ENCODE results near the gene HCAR2. TPM values are rescaled to one million over a fixed set of nuclear protein-coding genes. Genes with fewer than 3 reads are reported as not detected.

Gene HCAR2
- total and polyA plus RNA-seq, 2 of the 13 experiments (the other 11 are each of a cell fraction or from before 2014, with no cell fraction given), result 0.09 to 5.6 TPM

GRCh38 chr12:122752464-122753318 is 49.5 kb upstream of the HCAR2 start, which contains the start of gene DENR (continued):
- TF ChIP-seq KIAA2018 (CRISPR knock-in tag; IDR thresholded peaks at IDR 0.05; ENCODE audit: borderline replicate concordance), result no peak
- TF ChIP-seq, protein P1, sequence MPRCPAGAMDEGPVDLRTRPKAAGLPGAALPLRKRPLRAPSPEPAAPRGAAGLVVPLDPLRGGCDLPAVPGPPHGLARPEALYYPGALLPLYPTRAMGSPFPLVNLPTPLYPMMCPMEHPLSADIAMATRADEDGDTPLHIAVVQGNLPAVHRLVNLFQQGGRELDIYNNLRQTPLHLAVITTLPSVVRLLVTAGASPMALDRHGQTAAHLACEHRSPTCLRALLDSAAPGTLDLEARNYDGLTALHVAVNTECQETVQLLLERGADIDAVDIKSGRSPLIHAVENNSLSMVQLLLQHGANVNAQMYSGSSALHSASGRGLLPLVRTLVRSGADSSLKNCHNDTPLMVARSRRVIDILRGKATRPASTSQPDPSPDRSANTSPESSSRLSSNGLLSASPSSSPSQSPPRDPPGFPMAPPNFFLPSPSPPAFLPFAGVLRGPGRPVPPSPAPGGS (CRISPR knock-in tag; IDR thresholded peaks at IDR 0.05), result peak; percentile 90; the same call in 1 of the 2 replicates
- no peak for TF ChIP-seq GPN1 (CRISPR knock-in tag; IDR thresholded peaks at IDR 0.05; ENCODE audit: borderline replicate concordance)
- peak; percentile 91; the same call in 1 of the 2 replicates for TF ChIP-seq ZNF788 (CRISPR knock-in tag; IDR thresholded peaks at IDR 0.05; ENCODE audit: borderline replicate concordance)
- no peak; the same call in 1 of the 2 replicates for TF ChIP-seq ZNF460 (CRISPR knock-in tag; IDR thresholded peaks at IDR 0.05; ENCODE audit: borderline replicate concordance)
- TF ChIP-seq MYPOP (CRISPR knock-in tag; IDR thresholded peaks at IDR 0.05), result peak; percentile 89
- no peak; the same call in 1 of the 2 replicates for TF ChIP-seq ISX (CRISPR knock-in tag; conservative IDR thresholded peaks at IDR 0.05)
- TF ChIP-seq IKZF1 (IDR thresholded peaks at IDR 0.05), result no peak
- TF ChIP-seq, protein P2, sequence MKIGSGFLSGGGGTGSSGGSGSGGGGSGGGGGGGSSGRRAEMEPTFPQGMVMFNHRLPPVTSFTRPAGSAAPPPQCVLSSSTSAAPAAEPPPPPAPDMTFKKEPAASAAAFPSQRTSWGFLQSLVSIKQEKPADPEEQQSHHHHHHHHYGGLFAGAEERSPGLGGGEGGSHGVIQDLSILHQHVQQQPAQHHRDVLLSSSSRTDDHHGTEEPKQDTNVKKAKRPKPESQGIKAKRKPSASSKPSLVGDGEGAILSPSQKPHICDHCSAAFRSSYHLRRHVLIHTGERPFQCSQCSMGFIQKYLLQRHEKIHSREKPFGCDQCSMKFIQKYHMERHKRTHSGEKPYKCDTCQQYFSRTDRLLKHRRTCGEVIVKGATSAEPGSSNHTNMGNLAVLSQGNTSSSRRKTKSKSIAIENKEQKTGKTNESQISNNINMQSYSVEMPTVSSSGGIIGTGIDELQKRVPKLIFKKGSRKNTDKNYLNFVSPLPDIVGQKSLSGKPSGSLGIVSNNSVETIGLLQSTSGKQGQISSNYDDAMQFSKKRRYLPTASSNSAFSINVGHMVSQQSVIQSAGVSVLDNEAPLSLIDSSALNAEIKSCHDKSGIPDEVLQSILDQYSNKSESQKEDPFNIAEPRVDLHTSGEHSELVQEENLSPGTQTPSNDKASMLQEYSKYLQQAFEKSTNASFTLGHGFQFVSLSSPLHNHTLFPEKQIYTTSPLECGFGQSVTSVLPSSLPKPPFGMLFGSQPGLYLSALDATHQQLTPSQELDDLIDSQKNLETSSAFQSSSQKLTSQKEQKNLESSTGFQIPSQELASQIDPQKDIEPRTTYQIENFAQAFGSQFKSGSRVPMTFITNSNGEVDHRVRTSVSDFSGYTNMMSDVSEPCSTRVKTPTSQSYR (CRISPR knock-in tag; IDR thresholded peaks at IDR 0.05; ENCODE audit: borderline replicate concordance), result no peak
- no peak; the same call in 1 of the 2 replicates for TF ChIP-seq SMAD1 (CRISPR knock-in tag; IDR thresholded peaks at IDR 0.05; ENCODE audit: borderline replicate concordance, low read depth)
- TF ChIP-seq TRIM24 (CRISPR knock-in tag; IDR thresholded peaks at IDR 0.05), result no peak
- TF ChIP-seq THAP7 (CRISPR knock-in tag; IDR thresholded peaks at IDR 0.05), result no peak
